Testis (tissue), 2 donors: ENCODE data around the gene CACNA1S.

Source experiments
- CTCF ChIP-seq, 3 experiments: fragments of 450-650 bp in 2 of 3; fragments of 200-600 bp in 1 of 3; sonication (generic) in 1 of 3; IDR thresholded peaks; one replicate each; pipeline ENCODE4 v1.5.1; 2016 to 2019; ENCODE audit warnings: antibody characterized with exemption in 3 of 3, mild to moderate bottlenecking in 2 of 3, moderate library complexity in 1 of 3
- POLR2A ChIP-seq: fragments of 450-650 bp; IDR thresholded peaks from one replicate; pipeline ENCODE4 v1.6.1; 2017; ENCODE audit warnings: antibody characterized with exemption, mild to moderate bottlenecking, moderate library complexity

- no peak for TF ChIP-seq CTCF (IDR thresholded peaks at IDR 0.05)
- TF ChIP-seq POLR2A: no peak
Measured at GRCh38 chr1:201054091-201054543, 58.1 kb downstream of the CACNA1S start.
